Heart left ventricle (tissue), 16 donors: ENCODE measurements around the gene MSLN. TPM values are rescaled to one million over a fixed set of nuclear protein-coding genes. Genes with fewer than 3 reads are reported as not detected.

Experiments used
- ATAC-seq, 4 donors: fragments of 200-7000 bp; cut with Tn5 transposase; one replicate each; pipeline ENCODE4 v1.9.1; 2020 to 2022; ENCODE audit warnings: moderate library complexity in 4 of 4, mild to moderate bottlenecking in 3 of 4, moderate number of reproducible peaks in 1 of 4
- DNase-seq, 5 donors: peaks; one replicate each; pipeline ENCODE4 v3.0.0-alpha.2; 2020
- H3K27ac ChIP-seq, 12 donors: fragments of 200-600 bp; sonication (generic) in 4 of 12; one replicate each; pipeline versions ENCODE4 v1.5.0 to v1.8.0; 2016 to 2022; ENCODE audit warnings: mild to moderate bottlenecking in 2 of 12
- H3K27me3 ChIP-seq, 9 donors: fragments of 200-600 bp; sonication (generic) in 2 of 9; one replicate each; pipeline versions ENCODE4 v1.5.1 to v1.8.0; 2016 to 2022; ENCODE audit warnings: mild to moderate bottlenecking in 3 of 9
- H3K36me3 ChIP-seq, 9 donors: fragments of 200-600 bp; sonication (generic) in 2 of 9; one replicate each; pipeline versions ENCODE4 v1.5.0 to v1.8.0; 2018 to 2022; ENCODE audit warnings: mild to moderate bottlenecking in 2 of 9
- H3K4me1 ChIP-seq, 12 donors: fragments of 200-600 bp; sonication (generic) in 4 of 12; one replicate each; pipeline versions ENCODE4 v1.5.0 to v1.8.0; 2016 to 2022; ENCODE audit warnings: mild to moderate bottlenecking in 3 of 12
- H3K4me3 ChIP-seq, 12 donors: fragments of 200-600 bp; sonication (generic) in 4 of 12; one replicate each; pipeline versions ENCODE4 v1.5.0 to v1.8.0; 2017 to 2022; ENCODE audit warnings: mild to moderate bottlenecking in 9 of 12, moderate library complexity in 4 of 12
- H3K9me3 ChIP-seq, 12 donors: fragments of 200-600 bp; sonication (generic) in 4 of 12; one replicate each; pipeline versions ENCODE4 v1.5.0 to v1.8.0; 2016 to 2022; ENCODE audit warnings: mild to moderate bottlenecking in 1 of 12
- POLR2A ChIP-seq, 2 donors: fragments of 450-650 bp; IDR thresholded peaks; one replicate each; pipeline ENCODE4 v1.6.1; 2017; ENCODE audit warnings: antibody characterized with exemption in 2 of 2, mild to moderate bottlenecking in 2 of 2, moderate library complexity in 2 of 2
- WGBS, 4 donors: extraction: QIAGEN DNeasy Blood & Tissue Kit in 2 of 4; methylation state at CpG; one replicate each; pipeline versions ENCODE4 v1.1.5 to v1.1.7; 2013 to 2018; 5-methylcytosine and 5-hydroxymethylcytosine counted together
- intact Hi-C, 10 donors: fragments of 100-400 bp; cut with DNase I; formaldehyde crosslinking; loops; one replicate each; pipeline versions ENCODE4 v1.11.1 to v1.14.2; 2022
- polyA plus RNA-seq, 2 donors: library from polyadenylated mRNA; stranded (reverse); fragments of 200-250 nt; gene quantifications; one replicate each; pipeline ENCODE4 v1.2.3, GENCODE V29; 2013
- total RNA-seq, 9 donors: library from RNA; depleted of rRNA in 2 of 9; stranded (reverse); fragments of >200 nt in 2 of 9; fragmentation: NEBNext Ultra II Directional in 3 of 9; extraction: Animal tissue kit (Norgen Biotek cat#: 25700) in 3 of 9; gene quantifications; one replicate each; pipeline versions ENCODE4 v1.1.0 to v1.2.4, GENCODE V29; 2016 to 2023
- TF ChIP-seq, protein P1 (sequence below), 12 donors: fragments of 200-600 bp; sonication (generic) in 4 of 12; IDR thresholded peaks; one replicate each; pipeline versions ENCODE4 v1.5.0 to v1.8.0; 2018 to 2022; ENCODE audit warnings: antibody characterized with exemption in 12 of 12, mild to moderate bottlenecking in 5 of 12
- donor health status: ischemic (EF 13 %, LVEDD 7.1; RV severe dilation, severe dysfunction).
- donor health status: healthy with polysubstance abuse.
- donor health status: DM: no; HTN: yes; CAD: no.
- donor health status: DM: no; HTN: no; CAD: no.
- donor health status: ischemic (EF 25% LVEDD 6.9; RV normal size, moderate dysfunction).
- donor health status: ischemic (EF 25% LVEDD 5.7; RV mildly dilated, moderate dysfunction).
- donor health status: healthy.
- donor health status: DM: yes; HTN: yes; CAD: no.
- donor health status: ischemic (EF 35%, LVEDD 5.7; RV mildly dilated, moderate dysfunction).
- donor health status: nonischemic (EF 11% LVEDD 7.7; RV severe dilation, severe dysfunction).
- donor health status: DM: yes; HTN: yes; CAD: no.
- donor health status: PGD.
- donor health status: ischemic (EF 29% LVEDD 5.4; RV normal size, mild dysfunction).
- donor health status: nonischemic (EF 23%, LVEDD 6.1; RV moderate dilation, normal function).

Gene MSLN
- total and polyA plus RNA-seq, 11 donors = 0.48 to 82.2 (median 0.50) TPM; not detected in 8

DNA sequence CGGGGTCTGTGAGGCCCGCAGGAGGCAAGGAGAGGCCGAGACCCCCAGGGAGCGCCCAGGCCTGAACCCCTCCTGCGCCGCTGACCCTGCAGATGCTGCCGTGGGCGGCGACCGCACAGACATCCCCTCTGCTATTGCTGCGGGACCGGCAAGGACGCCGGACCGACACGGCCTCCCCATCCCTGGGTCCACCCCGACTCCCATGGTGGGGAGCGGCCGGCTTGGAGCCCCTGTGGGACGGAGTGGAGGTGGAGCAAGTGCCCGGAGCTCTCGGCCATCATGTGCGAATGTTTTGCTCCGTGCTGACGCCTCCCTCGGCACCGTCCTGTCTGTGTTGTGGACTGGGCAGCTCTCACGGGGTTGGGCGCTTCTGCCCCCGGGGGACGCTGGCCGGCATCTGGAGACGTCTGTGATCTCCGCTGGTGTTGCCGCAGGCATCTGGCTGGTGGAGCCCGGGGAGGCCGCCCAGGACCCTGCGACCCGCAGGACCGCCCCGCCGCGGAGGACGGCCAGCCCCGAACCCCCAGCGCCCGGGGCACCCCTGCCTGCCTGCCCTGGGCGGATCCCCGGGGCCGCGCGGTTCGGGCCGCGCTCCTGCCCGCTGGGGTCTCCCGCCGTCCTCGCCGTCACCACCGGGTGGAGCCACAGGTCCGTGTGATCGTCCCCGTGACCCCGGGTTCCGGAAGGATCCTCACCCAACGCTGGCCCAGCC lies 52.8 kb downstream of the MSLN start:
- 10 to 26% (median 13%) methylated on average over 12 to 67 of the region's 67 CpGs for WGBS, 4 donors
- ATAC-seq (peak in 3 of 4 donors; percentile 64 to 83 (median 67)), DNase-seq (peak in 2 of 5 donors; percentile 40 to 63)
- H3K4me3 ChIP-seq = peak overlapping the region in 9 of 12 donors; percentile 13 to 41 (median 28)
- intact Hi-C loops = loop anchor here in 6 of 10 donors (1.0 to 10.0 kb wide), 8 partner anchors 241 to 381 kb away; partner anchors contain the start of gene C1QTNF8 (in 2 of the 6)
- H3K4me1 ChIP-seq = peaks cover 0 to 24% (median 4%) of the 10 kb centered on the region in 12 donors
- H3K36me3 ChIP-seq = no peaks in the 10 kb centered on the region
- TF ChIP-seq, protein P1, sequence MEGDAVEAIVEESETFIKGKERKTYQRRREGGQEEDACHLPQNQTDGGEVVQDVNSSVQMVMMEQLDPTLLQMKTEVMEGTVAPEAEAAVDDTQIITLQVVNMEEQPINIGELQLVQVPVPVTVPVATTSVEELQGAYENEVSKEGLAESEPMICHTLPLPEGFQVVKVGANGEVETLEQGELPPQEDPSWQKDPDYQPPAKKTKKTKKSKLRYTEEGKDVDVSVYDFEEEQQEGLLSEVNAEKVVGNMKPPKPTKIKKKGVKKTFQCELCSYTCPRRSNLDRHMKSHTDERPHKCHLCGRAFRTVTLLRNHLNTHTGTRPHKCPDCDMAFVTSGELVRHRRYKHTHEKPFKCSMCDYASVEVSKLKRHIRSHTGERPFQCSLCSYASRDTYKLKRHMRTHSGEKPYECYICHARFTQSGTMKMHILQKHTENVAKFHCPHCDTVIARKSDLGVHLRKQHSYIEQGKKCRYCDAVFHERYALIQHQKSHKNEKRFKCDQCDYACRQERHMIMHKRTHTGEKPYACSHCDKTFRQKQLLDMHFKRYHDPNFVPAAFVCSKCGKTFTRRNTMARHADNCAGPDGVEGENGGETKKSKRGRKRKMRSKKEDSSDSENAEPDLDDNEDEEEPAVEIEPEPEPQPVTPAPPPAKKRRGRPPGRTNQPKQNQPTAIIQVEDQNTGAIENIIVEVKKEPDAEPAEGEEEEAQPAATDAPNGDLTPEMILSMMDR (IDR thresholded peaks at IDR 0.05) = peak; percentile 35 to 71 (median 62)
- TF ChIP-seq POLR2A (IDR thresholded peaks at IDR 0.05) = no peak
- no peak overlapping the region for H3K27ac ChIP-seq
- H3K27me3 ChIP-seq = peaks cover 10 to 73% (median 24%) of the 10 kb centered on the region in 9 donors
- peaks cover 0 to 8% (median 0%) of the 10 kb centered on the region in 12 donors for H3K9me3 ChIP-seq

DNA sequence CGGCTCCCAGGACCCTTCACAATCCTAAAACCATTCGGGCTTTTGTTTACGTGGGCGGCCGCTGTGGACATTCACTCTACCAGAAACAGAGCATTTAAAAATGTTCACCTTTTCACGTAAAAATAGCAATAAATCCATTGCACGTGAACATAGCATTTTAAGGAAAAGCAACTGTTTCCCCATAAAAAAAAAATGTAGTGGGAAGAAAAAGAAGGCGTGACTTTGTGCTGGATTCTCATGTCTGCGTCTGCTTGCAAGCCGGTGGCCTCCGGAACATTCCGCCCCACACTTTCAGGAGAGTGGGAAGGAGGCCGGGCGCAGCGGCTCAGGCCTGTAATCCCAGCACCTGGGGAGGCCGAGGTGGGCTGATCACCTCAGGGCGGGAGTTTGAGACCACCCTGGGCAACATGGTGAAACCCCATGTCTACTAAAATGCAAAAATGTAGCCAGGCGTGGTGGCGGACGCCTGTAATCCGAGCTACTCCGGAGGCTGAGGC lies 53.4 kb downstream of the MSLN start:
- peaks cover 0 to 20% (median 0%) of the 10 kb centered on the region in 12 donors for H3K4me1 ChIP-seq
- no peak overlapping the region for H3K27ac ChIP-seq
- no peak for ATAC-seq
- no peaks in the 10 kb centered on the region for H3K36me3 ChIP-seq
- intact Hi-C loops = loop anchor here in 9 of 10 donors (1.0 to 10.0 kb wide), 8 partner anchors 241 to 381 kb away; partner anchors contain the start of gene C1QTNF8 (in 2 of the 9)
- DNase-seq = no peak
- H3K4me3 ChIP-seq = peak overlapping the region in 6 of 12 donors; percentile 13 to 41 (median 32)
- WGBS, 4 donors = 61 to 64% (median 62%) methylated on average over 22 of the region's 22 CpGs
- TF ChIP-seq, protein P1 (IDR thresholded peaks at IDR 0.05) = peak in 3 of 12 donors; percentile 0 to 10 (median 8)
- no peak for TF ChIP-seq POLR2A (IDR thresholded peaks at IDR 0.05)
- H3K9me3 ChIP-seq = peaks cover 0 to 8% (median 0%) of the 10 kb centered on the region in 12 donors
- H3K27me3 ChIP-seq = peaks cover 10 to 77% (median 26%) of the 10 kb centered on the region in 9 donors

DNA sequence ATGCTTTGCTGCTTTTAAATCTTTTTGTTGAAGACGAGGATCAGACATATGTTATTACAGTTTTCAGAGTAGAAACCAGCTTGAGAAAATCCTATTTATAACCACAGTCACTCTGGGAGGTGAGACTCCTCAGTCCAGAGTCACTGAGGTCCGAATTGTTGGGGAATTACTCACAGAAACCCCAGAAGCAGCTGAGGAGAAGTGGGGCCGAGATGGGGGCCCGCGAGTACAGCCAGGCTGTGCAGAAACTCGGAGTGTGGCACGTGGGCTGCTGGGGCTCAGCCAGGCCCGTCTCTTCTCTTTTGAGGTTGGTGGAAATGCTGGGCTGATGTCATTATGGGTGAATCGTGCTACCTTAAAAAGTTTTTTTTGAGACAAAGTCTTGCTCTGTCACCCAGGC lies 54.4 kb downstream of the MSLN start:
- ATAC-seq (no peak), DNase-seq (no peak)
- intact Hi-C loops = loop anchor here in 6 of 10 donors (2.0 to 10.0 kb wide), 5 partner anchors 240 to 380 kb away; partner anchors contain the start of gene C1QTNF8 (in 2 of the 6)
- no peak for TF ChIP-seq POLR2A (IDR thresholded peaks at IDR 0.05)
- TF ChIP-seq, protein P1 (IDR thresholded peaks at IDR 0.05) = no peak
- Histone ChIP-seq H3K9me3 (peaks cover 0 to 8% (median 0%) of the 10 kb centered on the region in 12 donors), H3K27ac (no peak overlapping the region), H3K27me3 (peaks cover 10 to 87% (median 31%) of the 10 kb centered on the region in 9 donors), H3K4me1 (peaks cover 0 to 20% (median 0%) of the 10 kb centered on the region in 12 donors), H3K36me3 (no peaks in the 10 kb centered on the region), H3K4me3 (no peak overlapping the region)
- WGBS, 4 donors = 77 to 84% (median 81%) methylated on average over 9 of the region's 9 CpGs

DNA sequence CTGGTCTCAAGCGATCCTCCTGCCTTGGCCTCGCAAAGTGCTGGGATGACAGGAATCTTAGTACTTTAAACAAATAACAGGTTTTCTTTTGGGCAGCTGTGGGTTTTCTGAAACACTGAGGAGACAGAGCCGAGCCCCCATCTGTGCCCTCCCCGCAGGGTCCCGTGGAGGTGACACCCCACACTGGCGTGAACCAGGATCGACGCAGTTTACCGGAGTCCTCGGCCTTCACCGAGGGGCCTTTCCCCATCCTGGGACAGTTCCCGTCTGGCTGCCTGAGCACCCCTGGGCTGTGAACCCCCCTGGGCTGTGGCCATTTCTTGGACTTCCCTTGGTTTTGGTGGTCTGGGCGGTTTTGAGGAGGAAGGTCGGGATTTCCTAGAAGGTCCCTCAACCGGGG lies 55.3 kb downstream of the MSLN start:
- no peak for TF ChIP-seq POLR2A (IDR thresholded peaks at IDR 0.05)
- TF ChIP-seq, protein P1 (IDR thresholded peaks at IDR 0.05) = no peak
- ATAC-seq = no peak
- H3K27me3 ChIP-seq = peaks cover 10 to 88% (median 31%) of the 10 kb centered on the region in 9 donors

More for the DNA sequence above, 55.3 kb downstream of the MSLN start:
- Histone ChIP-seq H3K4me3 (no peak overlapping the region), H3K9me3 (peaks cover 0 to 8% (median 0%) of the 10 kb centered on the region in 12 donors), H3K36me3 (no peaks in the 10 kb centered on the region), H3K27ac (no peak overlapping the region), H3K4me1 (peaks cover 0 to 20% (median 0%) of the 10 kb centered on the region in 12 donors)
- intact Hi-C loops = loop anchor here in 5 of 10 donors (2.0 to 10.0 kb wide), 3 partner anchors 239 to 379 kb away; partner anchors contain the start of gene C1QTNF8 (in 1 of the 5)
- 85 to 92% (median 91%) methylated on average over 14 to 15 of the region's 15 CpGs for WGBS, 4 donors
- DNase-seq = no peak
